GM21786 (cell line): ENCODE results near the gene CELF4.
A peak's percentile ranks its signal among the peaks of the same experiment; 100 is the strongest.

Source experiments
- ATAC-seq: cut with Tn5 transposase; IDR thresholded peaks from one replicate; pipeline ENCODE4 v1.9.1; 2021; ENCODE audit not compliant: unreplicated experiment

Gene CELF4

DNA sequence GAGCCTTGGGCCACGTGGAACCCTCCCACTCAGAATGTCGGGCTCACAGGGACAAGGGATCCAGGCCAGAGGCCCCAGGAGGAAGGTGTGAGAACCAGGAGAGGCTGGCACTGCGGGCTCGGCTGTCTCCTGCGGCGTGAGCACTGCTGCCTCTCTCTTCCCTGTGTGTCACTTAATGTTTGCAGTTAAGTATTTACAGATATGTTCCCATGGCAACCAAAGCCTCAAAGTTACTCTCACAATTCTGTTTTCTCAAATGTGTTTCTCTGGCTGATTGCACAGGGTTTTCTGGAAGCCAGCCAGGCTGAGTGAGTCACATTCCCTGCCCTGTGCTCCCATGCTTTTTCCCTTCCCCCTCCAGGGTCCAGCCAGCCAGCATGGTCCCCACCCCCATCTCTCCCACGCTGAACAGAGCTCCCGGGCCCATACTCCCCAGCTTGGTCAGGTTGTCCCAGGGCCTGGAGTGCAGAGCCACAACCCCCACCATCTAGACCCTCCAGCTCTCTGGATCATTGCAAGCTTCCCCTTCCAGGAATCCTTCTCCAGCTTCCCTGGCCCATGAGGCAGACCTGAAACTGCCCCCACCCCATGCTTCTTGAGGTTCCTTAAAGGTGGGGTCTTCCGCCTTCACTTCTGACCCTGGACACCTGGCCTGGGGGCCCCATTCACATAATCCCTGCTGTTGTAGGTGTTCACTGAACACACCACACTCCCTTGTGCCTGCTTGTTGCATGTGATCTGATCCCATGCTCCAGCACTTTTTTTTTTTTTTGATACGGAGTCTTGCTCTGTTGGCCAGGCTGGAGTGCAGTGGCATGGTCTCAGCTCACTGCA, 265.9 kb downstream of the CELF4 start:
- ATAC-seq = peak; percentile 78

DNA sequence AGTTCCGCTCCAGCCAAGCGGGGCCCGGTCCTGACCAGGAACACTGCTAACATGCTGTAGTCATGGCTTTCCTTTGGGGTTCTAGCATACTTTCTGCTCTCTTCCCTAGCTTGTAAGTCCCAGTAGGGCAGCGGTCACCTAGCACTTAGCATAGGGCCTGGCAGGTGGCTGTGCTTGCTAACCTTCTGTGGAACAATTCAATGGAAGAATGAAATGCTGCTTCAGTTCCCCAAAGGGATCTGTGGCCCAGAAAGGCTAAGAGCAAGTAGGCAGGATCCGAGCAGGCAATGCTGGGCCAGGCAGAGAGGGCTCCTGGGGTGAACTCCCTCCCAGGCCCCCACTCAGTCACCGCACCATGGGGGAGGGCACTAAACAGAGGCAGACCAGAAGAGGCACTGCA, 266.8 kb downstream of the CELF4 start:
- ATAC-seq = no peak

DNA sequence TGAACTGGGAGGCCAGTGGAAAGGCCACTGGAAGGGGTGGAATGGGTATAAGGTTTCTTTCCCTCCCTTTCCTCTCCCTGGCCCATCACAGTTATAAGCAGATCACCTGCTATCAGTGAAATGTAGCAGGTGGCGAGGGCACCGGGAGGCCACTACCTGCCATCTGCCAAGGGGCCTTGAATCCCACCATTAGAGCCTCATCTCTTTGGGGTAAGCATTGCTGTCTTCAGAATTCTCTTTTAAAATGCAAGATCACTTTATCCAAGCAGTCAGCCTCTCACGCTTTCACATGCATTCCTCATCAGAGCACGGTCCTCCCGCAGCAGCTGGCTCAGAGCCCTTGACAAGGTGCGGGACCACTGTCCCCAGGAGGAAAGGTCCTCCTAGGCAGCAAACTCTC, 268.5 kb downstream of the CELF4 start:
- no peak for ATAC-seq

DNA sequence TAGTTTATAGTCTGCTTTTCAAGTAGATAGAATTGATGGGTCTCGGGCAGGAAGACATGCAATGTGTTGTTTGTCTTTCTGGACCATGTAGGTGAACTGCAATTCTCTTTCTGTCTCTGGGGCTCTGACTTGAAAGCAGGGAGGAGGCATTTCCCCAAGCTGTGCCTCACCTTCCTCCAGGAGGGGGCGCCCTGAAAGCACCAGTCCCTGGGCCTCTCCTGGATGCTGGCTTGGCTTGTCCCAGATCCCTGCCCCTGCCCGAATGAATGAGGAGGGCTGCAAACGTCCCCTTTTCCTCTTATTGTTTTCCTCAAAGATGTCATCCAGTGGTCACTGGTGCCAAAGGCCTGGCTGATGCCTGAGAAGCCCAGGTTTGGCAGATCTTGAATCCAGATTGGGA, 270.6 kb downstream of the CELF4 start:
- no peak for ATAC-seq

DNA sequence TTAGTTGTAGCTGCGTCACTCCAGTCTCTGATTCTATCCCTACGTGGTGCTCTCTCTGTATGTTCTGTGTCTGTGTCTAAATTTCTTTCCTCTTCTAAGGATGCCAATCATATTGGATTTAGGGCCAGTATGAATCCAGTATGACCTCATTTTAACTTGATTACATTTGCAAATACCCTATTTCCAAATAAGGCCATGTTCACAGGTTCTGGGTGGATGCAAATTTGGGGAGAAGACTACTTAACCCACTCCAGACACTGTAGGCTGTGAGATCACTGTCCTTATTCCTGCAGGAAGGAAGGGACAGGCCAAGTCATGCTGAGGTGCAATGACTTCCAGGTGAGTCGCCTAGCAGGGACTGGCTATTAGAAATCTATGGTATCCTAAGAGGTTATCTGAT, 272.2 kb downstream of the CELF4 start:
- ATAC-seq = no peak

DNA sequence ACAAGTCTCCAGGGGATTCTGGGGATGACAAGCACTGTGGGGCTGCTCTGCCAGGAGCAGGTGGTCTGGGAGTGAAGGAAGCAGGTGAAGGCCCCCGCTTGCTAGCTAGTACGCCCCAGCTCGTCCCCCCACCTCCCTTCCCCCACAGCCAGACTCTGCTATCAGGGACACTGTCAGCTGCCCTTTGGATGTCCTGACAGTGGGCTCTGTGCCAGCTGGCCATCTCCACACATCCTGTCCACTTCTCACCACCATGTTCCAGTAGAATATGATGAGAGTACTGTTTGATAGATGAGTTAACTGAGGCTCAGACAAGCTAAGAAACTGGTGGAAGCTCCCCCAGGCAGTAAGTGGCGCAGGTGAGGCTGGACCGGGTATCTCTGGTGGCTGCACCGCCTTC, 276.2 kb downstream of the CELF4 start:
- no peak for ATAC-seq

DNA sequence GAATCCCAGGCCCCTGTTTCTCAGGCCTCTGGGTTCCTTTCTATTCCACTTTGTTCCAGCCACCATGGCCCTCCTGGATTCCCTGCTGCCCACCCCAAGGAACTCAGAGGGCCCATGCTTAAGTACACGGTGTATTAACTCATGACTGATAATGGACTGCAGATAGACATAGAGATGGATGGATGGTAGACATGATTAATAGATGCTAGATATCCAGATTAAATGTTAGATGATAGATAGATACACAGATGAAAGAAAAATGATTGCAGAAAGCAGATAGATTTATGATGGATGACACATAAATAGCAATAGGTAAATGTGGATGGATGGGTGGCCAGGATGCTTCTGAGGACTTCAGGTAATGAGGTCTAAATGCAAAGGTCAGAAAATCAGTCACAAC, 278.0 kb downstream of the CELF4 start:
- ATAC-seq = no peak

DNA sequence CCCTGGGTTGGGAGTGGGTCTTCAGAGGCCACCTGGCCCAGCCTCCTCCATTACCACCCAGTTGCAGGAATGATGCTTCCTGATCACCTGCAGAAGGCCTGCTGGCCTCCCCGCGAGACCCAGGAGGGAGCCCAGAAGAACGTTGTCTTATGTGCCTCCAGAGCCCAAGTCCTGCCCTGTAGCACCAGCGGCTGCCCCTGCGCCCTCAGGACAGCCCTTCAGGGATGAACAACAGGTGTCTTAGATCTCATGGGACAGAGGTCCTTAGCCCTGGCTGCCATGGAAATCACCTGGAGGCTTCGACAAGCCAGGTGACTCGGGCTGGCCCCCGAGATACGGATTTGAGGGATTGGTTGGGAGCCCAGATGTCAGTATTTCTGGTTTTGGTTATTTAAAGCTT, 278.8 kb downstream of the CELF4 start:
- no peak for ATAC-seq

DNA sequence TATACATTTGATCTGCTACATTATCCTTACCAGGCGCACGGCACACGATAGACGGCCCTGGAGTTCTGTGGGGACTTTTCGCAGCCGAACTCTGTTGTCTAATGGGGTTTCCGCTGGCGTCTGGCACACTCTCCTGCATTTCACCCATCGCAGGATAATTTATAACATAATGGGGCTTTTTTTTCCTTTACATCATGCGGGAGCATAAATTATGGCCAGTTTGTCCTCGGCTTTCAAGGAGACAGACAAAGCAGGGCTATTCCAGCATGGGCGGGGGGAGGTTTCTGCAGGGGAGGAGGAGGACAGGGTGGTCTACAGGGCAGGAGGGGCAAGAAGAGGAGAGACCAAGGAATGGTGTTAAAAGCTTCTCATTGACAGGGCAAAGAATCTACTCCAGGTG, 279.8 kb downstream of the CELF4 start:
- ATAC-seq = no peak

DNA sequence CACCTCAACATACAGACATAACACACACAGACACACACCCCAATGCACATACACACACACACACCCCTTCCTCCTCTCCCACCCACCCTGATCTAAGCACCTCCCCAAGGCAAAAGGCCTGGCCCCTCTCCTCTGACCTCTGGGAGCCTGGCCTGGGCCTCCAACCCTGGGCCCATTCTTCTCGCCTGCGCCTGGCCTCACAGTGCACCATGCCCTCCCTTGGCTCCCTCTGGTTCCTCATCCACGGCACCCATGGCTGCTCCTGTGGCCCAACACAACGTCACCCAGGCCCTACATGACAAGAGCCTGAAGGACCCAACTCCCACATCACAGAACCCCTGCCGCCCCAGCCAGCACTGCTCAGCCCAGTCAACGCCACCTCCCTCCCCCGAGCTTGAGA, 281.3 kb downstream of the CELF4 start:
- ATAC-seq = no peak

DNA sequence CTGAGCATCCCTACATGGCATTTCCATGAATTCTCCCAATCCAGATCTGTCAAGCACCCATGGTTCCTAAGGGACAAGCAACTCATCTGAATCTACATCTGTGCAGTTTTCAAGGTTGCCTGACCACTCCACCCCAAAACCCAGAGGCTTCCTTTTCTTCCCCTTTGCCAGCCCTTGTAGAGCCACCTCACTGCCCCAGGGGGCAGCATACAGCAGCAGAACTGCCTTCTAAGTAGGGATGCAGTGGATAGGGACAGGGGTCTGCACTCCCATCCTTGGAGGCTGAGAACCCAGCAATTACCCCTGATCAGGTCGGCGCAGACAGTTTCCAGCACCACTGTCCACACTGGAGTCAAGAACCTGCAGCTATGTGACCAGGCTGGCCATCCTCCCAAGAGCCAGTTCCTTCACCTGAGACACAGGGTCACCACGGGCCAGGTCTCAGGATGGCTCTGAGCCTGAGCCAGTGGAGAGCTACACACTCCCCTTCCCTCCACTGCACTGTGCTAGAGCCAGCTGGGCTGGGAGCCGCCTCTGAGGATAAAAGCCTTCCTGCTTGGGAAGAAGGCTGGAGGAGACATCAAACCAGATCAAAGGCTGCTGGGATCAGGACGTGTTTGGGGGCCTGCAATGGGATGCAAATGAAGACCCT, 283.1 kb downstream of the CELF4 start:
- no peak for ATAC-seq

DNA sequence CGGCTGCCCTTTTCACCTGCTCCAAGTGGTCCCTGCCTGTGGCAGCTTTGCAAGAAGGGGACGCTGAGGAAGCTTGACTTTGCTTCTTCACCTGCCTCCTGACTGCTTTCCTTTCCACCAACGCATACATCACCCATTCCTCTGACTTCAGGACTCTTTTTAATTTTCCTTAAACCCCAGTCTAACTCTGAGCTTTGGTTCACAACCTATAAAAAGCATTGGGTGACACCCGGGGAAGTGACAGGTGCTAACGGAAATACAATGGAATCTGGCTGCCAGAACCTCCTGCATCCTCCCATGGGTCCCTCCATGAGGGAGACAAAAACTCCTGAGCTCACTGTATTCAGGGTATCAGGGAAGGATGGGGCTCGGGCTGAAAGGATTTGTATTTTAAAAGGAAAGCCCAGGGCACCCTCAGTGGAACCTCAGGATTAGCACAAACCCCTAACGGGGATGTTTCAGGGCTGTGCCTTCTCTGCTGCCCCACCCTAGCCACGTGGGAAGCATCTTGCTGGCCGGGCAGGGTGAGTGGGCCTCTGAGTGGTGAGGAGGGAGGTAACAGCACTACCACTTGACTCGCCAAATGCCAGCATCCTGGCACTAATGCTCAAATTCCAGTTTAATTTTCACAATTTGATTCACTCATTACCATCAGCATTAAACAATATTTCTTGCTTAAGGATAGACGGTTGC, 284.8 kb downstream of the CELF4 start:
- ATAC-seq = no peak

DNA sequence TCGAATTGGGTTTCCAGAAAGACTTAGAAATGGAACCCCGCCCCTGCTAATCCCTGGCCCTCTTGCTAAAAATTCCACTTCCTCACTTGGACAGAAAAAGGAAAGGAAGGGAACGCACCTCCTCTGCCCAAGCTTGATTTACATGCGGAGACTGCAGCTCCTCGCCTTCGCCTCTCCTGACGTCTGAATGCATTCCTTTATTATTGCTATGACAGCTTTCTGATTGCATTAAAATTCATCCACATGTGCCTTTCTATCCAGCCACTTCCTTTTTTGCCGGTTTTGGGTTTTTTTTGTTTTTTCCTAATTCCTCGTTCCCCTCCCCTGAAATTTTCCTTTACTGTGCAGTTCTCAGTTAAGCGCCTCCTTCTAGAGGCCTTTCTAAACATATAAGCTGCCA, 287.8 kb downstream of the CELF4 start:
- ATAC-seq = no peak

DNA sequence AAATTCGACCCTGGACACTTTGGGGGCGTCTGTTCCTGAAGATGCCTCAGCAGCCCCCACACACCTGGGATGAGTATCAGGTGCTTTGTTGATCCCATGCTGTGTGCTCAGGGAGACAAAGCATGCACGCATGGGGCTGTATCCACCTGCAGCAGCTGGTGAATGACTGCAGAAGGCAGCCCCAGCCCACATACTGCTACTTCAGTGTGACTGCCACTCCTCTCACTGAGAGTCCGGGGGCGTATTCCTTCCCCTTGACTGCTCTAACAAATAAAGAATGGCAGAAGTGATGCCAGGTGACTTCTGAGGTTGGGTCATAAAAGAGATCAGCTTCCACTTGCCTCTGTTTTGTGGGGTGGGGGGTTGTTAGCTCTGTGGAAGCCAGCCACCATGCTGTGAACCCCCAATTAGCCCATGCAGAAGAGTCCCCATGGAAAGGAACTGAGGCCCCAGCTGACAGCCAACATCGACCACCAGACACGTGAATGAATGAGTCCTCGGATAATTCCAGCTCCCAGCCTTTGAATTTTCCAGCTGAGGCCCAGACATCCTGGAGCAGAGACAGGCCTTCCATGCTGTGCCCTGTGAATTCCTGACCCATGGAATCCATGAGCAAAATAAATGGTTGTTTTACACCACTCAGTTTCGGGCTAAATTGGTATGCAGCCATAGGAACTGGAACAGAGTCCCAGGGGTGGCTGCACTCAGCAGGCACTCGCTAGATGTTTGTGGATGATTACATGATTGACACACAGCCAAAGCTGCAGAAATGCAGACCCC, 289.3 kb downstream of the CELF4 start:
- no peak for ATAC-seq

DNA sequence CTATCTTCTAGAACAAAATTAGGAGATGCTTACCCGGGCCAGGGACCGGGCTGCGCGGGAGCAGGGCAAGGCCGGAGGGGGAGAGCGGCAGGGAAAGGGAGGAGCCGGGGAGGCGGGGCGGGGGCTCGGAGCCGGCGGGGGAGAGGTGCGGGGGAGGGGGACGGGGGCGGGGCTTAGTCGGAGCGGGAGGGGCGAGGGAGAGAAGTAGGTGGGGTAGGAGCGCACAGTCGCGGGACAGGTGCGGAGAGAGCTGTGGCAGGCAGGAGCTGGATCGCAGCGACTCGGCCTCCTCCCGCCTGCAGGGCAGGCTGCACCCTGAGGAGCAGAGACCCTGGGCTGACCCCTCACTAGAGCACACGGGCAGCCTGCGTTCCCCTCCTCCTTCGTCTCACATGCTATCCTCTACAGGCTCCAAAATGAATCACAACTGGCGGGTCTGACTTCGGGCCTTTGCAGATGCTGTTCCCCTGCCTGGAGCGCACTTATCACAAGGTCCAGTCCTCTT, 290.3 kb downstream of the CELF4 start:
- ATAC-seq = no peak

DNA sequence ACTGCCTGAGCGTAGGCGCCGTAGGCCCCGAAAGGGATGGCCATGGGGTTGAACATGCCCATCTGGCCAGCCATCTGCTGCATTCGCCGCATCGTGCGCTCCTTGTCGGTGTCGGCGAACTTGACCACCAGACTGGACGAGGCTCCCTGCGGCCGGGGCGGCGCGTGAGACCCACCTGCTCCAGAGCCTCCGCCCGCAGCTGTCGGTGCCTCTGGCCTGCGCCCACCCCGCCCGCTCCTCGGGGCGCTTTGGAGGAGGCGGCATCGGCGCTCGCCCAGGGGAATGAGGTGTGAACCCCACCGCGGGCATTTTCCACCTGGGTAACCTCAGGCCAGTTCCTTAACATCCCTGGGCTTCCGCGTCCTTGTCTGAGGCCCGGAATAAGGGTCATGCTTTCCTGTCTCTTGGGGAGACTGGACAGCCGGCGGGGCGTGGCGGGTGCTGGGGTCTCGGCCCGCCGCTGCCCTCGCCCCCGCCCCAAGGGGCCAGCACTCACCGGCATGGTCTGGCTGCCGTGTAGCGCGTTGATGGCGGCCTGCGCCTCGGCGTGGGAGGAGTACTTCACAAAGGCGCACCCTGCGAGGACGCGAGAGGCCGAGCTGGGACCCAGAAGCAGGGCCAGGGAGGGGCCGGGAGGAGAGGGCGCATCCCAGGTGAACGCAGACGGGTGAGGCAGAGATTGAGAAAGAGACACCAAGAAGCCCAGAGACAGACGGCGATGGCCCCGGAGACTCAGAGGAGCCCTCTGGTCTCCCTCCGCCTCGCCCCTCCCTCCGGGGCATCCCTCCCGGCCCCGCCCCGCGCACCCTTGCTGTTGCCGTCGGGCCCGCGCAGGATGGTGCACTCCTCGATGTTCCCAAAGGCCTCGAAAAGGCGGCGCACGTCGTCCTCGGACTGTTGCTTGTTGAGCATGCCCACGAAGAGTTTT, 291.0 kb downstream of the CELF4 start:
- ATAC-seq = no peak

DNA sequence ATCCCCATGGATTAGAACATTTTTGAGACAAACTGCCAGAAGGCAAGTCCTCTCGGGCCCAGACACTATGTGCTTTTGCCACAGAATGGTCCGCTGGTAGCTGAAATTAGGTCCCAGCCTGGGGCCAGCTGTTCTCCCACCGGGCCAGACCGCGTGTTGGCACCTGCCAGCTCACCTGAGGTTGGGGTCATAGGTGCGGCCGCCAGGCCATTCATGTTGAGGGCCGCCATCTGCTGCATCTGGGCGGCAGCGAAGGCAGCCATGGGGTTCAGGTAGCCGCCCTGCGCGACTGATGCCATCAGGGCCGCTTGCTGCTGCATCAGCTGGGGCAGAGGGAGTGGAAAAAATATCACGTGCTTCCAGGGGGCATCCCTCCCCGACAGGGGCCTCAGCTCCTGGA, 292.8 kb downstream of the CELF4 start:
- ATAC-seq = no peak

DNA sequence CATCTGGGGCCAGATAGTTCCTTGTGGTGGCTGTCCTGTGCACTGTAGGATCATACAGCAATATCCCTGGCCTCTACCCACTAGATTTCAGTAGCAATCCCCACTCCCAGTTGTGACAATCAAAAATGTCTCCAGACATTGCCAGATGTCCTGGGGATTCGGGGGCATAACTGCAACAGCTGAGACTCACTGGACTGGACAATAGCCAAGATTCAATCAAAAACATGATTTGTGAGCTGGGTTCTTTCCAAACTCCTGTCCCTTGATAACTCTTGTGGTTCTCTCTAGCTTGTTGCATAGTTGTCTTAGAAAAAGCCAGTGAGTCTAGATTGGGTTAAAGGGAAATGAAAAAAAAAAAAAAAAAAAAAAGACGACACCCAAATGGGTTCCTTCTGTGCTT, 293.4 kb downstream of the CELF4 start:
- ATAC-seq = no peak

DNA sequence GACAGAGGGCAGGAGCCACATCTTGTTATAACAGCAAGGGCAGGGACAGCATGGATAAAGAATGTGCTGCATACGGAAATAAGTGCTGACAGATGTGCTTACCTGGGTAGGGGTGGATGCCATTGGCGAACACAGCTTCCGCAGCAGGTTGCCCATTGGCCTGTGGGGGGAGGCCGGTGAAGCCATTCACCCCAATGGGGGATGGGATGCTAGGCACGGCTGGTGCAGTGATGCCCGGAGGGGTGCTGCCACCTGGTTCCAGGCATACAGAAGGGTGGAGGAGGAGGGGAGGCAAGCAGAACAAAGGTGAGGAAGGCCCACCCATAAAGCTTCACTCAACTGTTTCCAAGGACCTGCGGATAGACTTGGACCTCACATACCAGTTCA, 294.9 kb downstream of the CELF4 start:
- no peak for ATAC-seq

DNA sequence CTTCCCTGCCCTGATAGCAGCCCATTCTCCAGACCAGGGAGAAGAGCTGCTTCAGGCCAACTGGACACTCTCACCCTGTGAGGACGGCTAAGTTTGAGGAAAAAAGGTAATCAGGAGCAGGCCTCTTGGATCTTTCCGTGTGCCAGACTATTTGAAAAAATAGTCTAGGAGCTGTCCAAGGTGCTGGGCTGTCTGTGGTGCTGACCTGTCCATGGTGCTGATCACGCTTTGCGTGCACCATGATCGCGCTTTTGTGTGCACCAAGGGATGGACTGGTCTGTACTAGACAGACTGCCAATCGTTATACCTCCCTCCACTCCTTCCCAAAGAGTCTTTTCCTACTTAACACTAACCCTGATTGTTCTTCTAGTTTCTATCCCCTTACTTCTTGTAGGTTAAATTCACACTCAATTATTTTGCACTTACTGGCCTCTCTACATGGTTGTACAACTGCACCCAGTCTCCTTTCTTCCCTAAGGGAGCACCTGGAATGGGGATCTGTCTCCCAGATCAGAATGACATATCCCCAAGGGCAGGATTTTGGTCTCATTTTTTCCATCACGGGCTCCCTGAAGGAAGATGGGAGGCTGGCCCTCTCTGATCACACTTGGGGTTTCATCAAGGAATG, 295.4 kb downstream of the CELF4 start:
- ATAC-seq = no peak
